Stimulated activated CD8-positive, alpha-beta memory T cell treated with anti-CD3 and anti-CD28 coated beads, Interleukin-7, amount 100 ng/mL, for 24 hours (primary cell): ENCODE data around the gene HSPA6.
"Not testable (repeated sequence)": the region's sequence is repeated elsewhere in the genome, so short reads cannot be mapped to it uniquely, and the experiment has no call there.

Experiments used
- DNase-seq: peaks from one replicate; pipeline ENCODE4 v3.0.0-alpha.2; 2020; ENCODE audit warnings: low read depth

Gene HSPA6

DNA sequence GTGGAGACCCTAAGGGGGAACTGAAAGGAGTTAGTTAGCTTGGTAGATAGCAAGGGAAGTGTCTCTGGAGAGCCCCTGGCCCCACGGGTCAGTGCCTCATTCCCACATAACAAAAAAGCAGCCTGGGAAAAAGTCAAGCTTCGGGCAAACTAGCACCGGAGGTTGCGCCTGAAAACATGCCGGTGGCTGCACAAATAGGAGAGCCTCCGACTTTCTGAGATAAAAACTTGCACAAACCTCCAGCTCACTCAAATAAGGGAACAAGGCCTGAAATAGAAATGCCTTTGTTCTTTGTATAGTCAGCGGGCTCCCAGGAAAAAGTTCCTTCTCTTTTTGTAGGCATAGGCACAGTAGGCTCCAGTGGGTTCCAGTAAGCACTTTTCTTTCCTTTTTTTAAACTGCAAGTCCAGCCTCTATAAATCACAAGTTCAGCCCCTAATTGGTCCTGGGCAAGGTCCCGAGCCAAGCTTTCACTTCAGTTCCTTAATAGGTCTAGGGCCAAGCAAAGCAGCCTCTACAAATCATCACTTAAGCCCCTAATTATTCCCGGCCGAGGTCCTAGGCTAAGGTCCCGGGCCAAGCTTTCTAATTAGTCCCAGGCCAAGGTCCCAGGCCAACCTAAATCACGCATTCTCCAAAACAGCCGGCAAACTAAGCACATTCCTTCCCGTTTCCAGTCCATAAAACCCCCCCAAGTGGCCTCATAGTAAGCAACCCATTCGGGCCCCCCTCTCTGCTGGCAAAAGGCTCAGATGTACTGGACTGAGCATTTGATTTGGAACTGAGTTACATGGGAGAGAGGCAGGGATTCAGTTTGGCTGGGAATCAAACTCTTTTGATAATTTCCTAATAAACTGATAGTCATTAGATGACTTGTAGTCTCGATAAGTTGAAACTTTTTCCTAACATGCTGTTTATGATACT, 8.6 kb downstream of the HSPA6 start:
- DNase-seq = not testable (repeated sequence)

DNA sequence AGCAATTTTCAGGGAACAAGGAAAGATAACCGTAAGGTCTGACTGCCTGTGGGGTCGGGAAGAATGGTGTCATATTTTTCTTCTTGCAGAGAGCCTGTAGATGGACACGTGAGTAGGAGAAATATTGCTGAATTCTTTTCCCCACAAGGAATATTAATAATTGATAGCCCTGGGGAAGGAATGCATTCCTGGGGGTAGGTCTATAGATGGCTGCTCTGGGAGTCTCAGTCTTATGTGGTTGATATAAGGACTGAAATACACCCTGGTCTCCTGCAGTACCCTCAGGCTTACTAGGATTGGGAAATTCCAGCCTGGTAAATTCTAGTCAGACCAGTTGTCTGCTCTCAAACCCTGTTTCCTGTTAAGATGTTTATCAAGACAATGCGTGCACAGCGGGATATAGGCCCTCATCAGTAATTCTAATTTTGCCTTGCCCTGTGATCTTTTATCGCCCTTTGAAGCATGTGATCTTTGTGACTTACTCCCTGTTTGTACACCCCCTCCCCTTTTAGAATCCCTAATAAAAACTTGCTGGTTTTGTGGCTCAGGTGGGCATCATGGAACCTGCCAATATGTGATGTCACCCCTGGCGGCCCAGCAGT, 12.8 kb downstream of the HSPA6 start:
- not testable (repeated sequence) for DNase-seq

DNA sequence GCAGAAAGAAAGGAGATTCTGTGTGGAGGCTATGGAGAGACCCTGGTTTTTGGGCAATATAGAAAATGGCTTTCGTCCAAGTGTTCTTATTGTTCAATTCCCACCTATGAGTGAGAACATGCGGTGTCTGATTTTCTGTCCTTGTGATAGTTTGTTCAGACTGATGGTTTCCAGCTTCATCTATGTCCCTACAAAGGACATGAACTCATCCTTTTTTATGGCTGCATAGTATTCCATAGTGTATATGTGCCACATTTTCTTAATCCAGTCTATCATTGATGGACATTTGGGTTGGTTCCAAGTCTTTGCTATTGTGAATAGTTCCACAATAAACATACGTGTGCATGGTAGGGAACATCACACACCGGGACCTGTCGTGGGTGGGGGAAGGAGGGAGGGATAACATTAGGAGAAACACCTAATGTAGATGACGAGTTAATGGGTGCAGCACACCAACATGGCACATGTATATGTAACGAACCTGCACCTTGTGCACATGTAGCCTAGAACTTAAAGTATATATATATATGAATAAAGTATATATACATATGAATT, 14.7 kb downstream of the HSPA6 start:
- not testable (repeated sequence) for DNase-seq

DNA sequence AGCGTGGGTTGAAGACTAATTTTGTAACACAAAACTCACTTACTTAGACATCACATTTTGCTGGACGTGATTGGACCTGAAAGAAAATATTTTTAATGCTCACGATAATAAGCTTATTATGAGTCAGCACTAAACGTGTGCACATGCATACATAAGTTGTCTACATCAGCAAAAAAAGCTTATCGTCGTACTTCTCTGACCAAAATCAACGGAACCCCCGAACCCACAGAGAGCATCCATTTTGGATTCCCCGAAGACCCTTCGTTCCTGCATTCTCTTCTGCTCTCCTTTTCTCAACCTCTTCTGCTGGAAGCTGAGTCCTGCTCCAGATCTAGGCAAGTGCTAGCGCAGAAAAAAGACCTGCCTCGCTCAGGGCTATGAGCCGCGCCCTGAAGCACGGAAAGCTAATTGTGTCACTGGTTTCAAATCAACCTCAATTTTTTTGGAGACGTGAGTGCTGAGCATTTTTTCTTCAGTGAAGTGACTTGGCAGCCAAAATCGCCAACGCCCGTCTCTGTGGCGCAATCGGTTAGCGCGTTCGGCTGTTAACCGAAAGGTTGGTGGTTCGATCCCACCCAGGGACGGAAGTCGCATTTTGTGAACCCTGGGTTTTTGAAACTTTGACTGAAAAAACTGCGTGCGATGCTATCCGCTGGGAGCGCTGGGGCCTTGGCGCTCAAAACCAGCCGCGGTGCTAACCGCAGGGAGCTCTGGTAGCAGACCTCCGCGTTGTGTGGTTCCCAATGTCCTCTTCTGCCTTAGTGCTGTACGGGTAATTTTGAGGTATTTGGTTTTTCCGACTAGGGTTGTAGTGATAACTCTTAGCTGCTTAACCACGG, 15.6 kb downstream of the HSPA6 start:
- DNase-seq = peak; percentile 99

DNA sequence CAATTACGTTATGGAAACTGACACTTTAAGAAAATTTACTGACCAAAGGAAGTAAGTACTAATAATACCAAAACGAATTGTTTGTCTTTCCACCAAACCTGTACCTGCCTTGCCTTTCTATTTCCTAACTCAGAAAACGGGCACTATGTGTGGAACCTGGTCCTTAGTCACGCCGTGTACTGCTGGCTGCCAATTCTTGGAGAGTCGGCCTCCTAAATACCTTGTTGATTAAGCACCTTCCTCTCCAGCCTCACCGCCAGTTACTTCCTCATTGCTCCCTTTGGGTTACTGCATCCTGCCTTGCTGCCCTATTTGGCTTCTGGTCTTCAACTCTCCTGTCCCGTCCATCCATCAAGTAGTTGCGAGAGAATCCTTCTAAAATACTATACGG, 16.2 kb downstream of the HSPA6 start:
- DNase-seq = not testable (repeated sequence)

DNA sequence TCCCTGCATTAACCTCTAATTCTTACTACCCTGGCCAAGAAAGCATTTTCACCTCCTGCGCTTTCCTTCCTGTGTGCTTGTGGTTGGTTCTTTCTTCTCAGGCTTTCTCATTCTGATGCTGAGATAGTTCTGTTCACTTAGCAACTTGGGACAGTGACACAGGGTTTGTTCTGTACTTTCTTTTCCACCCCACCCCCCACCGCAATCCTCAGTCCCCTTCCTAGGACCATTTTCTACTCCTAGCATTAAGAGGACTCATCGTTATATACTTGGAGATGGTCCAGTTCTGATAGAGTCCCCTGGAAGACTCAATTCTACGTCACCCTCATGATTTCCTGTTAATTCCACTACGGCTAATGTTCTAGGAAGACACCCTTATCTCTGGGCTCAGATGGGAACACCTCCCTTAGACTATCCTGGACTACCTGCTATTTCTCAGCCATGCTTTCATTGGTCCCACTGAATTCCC, 17.8 kb downstream of the HSPA6 start:
- DNase-seq = not testable (repeated sequence)

DNA sequence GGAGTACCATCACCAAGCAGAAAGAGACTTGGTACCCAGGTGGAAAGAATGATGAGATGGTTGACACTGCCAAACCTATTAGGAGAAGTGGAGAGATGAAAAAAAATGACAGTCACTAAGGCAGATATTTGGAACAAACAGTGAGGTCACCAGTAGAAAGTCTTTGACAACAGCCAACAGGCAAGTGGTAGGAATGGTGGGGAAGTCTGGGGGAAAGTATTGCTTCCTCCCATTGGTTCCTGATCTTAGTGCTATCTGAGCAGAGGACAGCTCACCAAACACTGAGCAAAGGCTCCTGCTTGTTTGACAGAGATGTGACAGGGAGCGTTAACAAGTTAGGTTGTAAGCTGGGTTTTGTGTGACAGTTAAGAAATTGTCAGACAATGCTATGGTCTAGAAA, 18.8 kb downstream of the HSPA6 start:
- DNase-seq = not testable (repeated sequence)

DNA sequence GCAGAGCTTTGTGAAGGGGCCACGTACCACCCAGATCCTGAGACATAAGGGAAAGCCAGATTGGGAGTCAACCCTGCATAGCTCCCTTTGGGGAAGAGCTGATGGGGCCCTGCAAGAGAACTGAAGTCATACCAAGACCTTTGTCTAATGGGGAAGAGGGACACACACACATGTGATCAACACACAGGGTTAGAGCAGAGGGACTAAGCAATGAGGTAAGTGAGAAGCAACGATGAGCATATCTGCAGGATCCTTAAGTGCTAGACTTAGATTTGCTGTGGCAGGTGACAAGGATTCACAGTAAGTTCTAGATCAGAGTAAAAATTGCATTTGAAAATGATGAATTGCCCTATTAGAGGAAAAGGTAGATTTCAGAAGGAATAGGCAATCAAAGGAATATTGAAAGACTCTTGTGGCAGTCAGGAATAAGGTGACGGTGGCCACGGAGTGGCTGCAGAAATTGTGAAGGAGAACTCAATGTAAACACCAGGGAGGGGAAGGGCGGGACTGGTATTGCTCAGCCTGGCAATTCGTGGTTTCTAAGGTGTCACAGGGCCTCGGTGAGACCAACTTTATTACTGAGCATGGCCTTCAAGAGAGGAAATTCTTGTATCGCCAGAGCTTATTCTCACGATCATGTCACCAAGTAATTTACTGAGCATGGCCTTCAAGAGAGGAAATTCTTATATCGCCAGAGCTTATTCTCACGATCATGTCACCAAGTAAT, 20.8 kb downstream of the HSPA6 start:
- DNase-seq = not testable (repeated sequence)

DNA sequence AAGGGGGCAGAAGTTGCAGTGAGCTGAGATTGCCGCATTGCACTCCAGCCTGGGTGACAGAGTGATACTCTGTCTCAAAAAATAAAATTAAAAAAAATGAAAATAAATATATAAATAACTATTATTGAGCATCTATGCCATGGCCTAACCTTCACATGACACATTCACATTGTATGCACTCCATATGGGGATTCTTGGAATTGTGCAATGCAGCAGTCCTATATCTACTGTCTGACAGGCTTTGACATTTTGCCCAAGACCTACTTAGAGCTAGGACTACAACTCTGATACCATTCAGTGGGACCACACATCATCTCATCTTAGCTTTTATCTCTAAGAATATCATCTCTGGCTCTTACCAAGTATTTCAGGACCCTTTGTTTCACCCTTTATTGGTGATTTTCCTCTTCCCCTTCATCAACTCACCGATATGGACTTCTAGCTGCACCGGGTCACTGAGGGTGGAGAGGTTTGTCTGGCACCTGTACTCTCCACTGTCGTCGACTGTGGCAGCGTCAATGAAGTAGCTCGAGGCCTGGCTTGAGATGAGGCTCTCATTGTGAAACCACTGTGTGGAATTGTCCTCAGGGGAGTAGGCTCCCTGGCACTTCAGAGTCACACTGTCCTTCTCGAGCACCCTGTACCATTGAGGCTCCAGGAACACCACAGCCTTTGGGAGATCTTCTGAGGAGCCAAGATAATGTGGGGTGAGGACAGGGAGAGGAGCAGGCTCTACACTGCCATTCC, 23.8 kb downstream of the HSPA6 start:
- not testable (repeated sequence) for DNase-seq

DNA sequence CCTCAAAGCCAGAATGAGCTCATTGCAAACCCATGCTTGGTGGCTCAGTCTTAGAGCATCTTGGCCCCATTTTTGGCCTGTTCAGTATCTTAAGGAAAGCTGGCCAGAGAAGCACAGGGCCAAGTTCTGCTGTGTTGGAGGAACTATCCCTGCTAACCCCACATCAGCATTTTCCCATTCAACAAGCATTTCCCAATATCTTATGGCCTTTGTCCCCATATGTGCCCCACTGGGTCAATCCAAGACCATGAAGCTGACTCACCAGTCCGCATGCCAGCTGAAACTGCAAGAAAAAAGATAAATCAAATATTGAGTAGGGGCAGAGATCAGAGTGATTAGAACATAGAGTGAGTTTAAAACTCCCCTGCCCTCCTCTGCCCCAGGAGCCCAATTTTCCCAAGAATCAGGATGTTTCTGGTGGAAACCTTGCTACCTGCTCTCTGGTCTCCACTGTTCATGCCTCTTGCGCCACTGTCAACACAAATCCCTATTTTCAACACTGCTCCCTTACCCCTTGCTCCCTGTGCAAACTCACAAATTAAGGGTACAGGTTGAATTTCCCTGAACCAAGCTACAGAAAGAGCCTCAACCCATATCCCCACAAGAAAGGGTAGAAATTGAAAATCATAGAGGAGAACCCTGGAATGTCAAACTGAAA, 24.5 kb downstream of the HSPA6 start:
- not testable (repeated sequence) for DNase-seq

DNA sequence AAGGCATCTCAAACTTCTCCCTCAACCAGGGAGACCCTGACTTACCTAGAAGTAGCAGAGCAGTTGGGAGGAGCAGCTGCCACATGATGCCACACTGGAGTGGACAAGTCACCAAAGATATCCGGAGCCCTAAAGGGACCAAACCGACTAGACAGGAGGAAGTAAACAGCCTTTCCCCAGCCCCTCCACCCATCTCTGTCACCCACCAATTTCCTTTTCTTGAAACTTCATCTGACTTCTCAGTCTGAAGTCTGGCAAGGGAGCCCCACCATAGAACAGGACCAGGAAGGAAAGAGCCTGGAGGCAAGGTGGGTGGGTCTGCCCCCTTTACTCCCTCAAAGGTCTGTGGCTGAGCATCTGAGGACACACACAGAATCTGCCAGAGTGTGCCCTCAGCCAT, 25.3 kb downstream of the HSPA6 start, which contains the start of gene FCGR3A:
TSS of gene FCGR3A (minus strand) at position 167 of the 400 bp plus-strand sequence. CDS start at position 85, 82 bp downstream.
- no peak for DNase-seq

DNA sequence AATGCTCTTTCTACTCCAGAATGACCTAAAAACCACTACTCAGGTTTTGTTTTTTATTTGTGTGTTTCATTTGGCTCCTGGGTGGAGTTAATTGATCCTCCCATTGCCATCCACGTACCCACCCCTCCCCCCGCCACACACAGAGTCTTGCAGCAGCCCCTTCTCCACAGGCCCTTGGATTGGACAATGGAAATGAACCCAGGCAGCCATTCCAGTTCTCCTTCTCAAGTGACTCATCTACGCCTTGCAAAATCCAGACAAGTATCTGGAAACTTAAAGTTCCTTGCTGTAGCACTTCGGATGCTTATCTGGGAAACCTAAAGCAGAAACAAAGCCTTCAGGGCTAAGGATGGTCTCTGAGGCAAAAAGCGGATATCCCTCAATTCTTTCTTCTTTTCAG, 26.6 kb downstream of the HSPA6 start:
- not testable (repeated sequence) for DNase-seq

DNA sequence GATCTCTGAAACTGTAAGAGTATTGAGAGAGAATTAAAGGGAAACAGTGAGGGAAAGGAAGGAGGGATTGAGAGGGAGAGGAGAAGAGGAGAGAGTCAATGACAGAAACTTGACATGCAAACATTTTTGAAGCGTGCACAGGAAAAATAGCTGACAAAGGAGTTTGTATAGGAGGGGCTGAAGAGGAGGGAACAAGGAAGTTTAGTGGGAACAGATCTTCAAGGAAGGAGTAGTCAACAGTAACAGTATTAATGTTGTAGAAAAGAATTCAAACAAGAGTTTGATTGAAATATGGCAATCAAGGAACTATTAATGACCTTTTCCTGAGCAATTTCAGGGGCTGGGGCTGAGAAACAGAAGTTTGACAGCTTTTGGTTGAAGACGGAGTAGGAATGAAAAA, 29.3 kb downstream of the HSPA6 start:
- DNase-seq = not testable (repeated sequence)

DNA sequence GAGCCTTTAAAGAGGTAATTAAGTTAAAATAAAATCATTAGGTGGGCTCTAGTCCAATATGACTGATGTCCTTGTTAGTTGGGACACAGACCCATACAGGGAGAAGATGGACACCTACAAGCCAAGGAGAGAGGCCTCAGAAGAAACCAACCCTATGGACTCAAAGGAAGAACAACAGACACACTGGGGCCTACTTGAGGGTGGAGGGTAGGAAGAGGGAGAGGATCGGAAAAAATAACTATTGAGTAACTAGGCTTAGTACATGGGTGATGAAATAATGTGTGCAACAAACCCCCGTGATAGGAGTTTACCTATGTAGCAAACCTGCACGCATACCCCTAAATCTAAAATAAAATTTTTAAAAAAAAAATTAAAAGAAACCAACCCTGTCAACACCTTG, 30.0 kb downstream of the HSPA6 start:
- DNase-seq = not testable (repeated sequence)

DNA sequence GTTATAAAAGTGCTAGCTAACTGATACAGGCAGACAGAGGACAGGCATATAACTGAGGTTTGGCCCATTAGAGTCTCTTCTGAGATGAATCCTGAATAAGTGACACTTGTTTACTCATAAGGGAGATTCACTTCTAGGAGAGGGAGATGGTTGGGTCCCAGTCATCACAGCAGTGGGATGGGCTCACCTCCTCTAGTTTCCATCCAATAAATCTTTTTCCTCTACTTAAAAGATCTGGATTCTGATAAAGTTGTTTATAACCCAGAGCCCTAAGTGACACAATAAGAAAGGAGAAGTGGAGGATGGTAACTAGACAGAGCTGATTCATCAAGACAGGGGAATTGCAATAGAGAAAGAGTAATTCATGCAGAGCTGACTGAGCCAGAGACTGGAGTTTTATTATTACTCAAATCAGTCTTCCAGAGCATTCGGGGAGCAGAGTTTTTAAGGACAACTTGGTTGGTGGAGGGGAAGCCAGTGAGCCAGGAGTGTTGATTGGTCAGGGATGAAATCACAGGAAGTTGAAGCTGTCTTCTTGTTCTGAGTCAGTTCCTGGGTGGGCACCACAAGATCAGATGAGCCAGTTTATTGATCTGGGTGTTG, 30.6 kb downstream of the HSPA6 start:
- not testable (repeated sequence) for DNase-seq

DNA sequence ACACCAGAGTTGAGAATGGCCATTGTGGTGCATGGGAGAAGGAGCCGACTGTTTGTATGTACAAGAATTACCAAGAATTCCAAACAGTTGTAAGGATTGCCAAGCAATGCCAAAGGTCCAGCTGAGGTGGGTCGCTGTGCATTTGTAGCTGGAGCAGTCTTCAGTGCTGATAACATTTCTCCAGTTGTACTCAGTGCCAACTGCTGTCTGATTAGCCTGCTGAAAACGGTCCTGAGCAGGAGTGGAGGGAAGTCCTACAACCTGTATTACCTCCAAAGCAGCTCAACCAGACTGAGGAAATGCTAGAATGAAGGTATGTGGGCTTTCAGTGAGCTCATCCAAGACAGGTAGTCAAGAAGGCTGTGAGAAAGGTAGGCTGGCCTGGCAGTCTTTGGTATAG, 31.8 kb downstream of the HSPA6 start:
- not testable (repeated sequence) for DNase-seq

DNA sequence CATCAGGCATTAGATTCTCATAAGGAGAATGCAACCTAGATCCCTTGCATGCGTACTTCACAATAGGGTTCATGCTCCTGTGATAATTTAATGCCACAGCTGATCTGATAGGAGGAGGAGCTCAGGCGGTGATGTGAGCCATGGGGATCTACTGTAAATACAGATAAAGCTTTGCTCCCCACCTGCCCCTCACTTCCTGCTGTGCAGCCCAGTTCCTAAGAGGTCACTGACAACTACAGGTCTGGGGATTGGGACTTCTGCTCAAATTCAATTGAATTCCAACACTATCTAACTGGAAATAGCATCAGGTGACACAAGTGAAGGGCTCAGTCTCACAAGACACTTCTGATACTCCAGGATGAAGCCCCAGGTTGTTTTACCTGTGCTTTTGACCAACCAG, 32.6 kb downstream of the HSPA6 start:
- not testable (repeated sequence) for DNase-seq

DNA sequence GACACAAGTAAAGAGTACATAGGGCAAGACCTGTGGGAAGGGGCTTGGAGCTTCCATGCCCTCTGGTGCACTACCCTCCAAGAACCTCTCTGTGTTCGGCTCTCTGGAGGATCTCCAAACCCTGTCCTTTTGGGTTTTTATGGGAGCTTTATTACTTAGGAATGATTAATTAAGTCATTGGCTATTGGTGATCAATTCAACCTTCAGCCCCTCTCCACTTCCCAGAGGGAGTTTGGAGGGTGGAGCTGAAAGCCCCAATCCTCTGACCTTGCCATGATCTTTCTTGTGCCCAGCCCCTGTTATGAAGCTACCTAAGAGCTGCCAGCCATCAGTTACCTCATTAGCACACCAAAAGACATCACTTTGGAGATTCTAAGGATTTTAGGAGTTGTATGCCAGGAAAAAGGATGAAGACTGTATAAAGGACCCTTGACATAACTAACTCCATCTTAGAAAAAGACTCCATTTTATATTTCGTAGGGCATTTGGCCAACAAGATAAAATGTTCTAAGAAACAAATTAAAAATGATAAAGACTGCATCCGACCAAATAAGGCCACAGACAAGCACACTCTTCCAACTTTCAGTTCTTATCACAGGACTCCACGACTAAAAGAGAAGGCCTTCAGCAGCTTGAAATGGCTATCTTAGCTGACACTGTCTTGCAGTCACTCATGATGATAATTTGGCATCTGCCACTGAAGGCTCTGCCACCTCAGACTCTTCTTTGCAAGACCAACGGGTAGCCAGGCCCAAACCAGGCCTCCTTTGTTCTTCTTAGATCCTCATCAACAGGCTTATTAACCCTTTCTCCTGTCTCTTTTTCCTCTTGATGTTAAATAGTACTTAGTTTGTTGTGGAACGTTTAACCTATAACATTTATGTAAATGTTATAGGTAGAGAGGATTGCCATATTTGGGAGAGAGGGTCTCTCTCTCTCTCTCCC, 33.4 kb downstream of the HSPA6 start:
- not testable (repeated sequence) for DNase-seq
